ENCODE measurements around the gene HPN.
"Not testable (repeated sequence)": the region's sequence is repeated elsewhere in the genome, so short reads cannot be mapped to it uniquely, and the experiment has no call there.

HPN gene

DNA sequence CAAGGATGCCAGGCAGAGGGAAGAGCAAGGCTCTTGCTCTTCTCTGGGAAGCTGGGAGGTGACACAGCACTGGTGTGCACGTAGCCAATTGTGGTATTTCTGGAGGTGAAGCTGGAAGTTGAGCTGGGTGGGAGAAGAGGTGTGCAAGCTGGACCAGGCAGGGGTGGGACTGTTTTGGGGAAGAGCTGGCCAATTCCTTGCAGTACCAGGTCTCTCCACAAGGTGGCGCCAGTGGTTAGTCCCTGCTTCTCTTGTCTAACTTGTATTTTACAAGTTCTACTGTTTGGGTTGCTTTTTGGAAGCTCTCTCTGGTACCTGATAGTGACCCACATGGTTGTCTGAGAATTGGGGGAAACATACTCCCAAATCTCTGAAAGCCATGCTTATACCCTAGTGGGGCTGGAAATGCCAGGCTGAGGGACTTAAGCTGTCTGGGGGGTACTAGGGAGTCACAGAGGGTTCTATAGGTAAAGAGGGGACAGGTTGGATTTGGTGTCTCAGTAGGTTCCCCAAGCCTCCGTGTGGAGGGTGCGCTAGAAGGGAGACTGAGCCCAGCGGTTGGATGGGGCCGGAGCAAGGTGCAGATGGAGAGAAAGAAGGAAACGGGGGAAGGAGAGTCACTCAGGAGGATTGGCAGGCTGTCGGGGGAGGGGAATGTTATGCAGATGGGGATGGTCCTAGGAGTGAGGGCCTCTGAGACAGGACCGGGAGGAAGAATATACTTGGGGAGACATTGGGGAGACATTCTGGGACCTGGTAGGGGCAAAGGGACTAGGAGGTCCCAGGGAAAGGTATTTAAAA lies 3.0 kb downstream of the HPN start:
- peak; percentile 14 for DNase-seq

- DNase-seq, result peak; percentile 24
Measured at GRCh38 chr19:35045667-35046300, 4.3 kb downstream of the HPN start.

DNA sequence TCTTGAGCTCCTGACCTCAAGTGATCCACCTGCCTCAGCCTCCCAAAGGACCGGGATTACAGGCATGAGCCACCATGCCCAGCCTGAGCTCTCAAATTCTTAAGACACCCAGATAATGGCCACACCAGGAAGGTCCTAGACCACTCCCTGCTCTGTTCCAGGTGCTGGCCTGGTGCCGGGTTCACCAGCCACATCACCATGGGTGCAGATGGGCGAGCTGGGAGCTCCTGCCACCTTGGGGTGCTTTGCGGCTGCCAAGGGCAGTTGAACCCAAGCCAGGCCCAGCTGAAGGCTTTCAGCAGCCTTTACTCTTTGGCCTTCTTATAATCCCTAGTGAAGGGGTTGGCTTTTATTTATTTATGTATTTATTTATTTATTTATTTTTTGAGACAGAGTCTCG lies 4.9 kb downstream of the HPN start:
- DNase-seq, result no peak

DNA sequence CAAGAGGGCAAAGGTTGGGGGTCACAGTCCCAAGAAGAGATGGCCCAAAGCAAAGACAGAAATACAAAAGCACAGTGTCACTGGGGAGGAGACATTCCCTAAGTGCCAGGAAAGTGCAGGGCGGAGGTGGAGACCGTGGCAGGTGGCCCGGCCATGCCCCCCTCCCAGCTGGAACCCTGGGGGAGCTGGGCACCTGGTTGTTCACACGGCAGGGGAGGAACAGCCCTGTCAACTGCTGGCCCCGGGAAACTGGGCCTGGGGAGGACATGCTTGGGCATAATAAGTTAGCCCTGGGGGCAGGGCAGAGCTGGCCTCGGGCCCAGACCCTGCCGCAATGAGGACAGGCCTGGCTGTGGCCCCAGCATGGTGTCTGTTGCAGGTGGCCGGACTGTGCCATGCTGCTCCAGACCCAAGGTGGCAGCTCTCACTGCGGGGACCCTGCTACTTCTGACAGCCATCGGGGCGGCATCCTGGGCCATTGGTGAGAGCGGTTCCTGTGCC lies 7.4 kb downstream of the HPN start:
- peak; percentile 25 for DNase-seq

GRCh38 chr19:35049456-35049855 lies 7.9 kb downstream of the HPN start:
- DNase-seq, result no peak

DNA sequence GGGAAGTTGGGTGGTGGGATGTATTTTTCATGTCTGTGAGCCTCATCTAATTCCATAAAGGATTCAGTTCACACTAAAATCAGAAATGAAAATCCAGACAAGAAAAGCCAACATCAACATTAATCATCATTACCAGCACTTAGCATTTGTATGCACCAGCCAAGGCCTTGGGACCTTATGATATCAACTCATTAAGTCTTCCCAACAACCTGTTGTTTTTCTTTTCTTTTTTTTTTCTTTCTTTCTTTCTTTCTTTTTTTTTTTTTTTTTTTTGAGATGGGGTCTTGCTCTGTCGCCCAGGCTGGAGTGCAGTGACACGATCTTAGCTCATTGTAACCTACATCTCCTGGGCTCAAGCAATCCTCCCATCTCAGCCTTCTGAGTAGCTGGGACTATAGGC lies 9.1 kb downstream of the HPN start:
- not testable (repeated sequence) for DNase-seq

DNA sequence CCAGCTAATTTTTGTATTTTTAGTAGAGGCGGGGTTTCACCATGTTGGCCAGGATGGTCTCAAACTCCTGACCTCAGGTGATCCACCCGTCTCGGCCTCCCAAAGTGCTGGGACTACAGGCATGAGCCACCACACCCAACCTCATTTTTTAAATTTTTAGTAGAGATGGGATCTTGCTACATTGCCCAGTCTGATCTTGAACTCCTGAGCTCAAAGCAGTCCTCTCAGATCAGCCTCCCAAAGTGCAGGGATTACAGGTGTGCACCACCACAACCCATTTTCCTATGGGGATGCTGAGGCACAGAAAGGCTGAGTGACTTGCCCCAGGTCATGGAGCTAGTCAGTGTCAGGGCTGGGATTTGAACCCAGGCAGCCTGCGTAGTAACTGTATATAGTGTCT lies 9.7 kb downstream of the HPN start:
- not testable (repeated sequence) for DNase-seq

- no peak for DNase-seq
Measured at GRCh38 chr19:35051796-35052195, 10.3 kb downstream of the HPN start.

DNA sequence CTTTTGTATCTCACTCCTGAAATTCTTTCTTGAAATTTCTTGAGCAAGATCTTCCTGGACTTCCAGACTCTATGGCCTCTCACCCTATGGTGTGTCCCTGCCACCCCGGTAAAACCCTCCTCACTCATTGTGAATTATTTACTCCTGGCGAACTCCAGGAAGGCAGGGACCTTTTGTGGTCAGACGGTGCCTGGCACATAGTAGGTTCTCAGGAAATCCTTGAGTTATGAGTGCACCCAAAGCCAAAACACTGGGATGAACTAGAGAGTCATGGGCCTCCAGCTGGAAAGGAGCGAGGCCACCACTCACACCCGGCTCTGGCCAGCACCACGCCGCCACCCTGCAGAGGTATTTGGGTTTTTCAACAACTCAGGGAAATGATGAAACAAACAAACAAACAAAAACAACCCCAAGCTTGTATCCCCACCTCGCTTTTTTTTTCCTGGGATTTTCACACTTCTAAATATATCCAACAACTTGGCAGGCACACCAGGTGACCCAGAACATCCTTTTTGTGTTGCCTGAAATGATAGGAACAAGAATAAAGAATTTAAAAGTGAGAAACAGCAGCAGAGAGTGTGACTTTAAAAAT lies 11.2 kb downstream of the HPN start:
- DNase-seq, result no peak

- DNase-seq, result no peak
Measured at GRCh38 chr19:35053667-35054293, 12.3 kb downstream of the HPN start.

GRCh38 chr19:35054626-35055025 lies 13.1 kb downstream of the HPN start:
- no peak for DNase-seq

DNA sequence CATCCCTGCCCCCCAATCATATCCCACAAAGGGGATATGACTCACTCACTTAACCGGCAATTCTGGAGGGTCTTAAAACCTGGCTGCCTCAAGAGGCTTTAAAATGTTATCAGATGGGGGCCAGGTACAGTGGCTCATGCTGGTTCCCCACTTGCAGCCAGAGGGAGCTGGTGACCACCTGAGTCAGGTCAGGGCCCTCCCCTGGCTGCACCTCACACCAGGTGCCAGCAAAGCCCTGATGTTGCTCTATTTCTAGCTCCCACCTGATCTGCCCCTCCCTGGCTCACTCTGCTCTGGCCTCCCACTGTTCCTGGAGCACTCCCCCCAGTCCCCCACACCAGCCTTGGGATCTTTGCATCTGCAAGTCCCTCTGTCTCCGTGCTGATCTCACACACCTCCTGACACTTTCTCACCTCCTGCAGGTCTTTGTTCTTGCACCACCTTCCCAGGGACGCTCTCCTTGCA lies 14.2 kb downstream of the HPN start:
- peak; percentile 28 for DNase-seq

- peak; percentile 62 for DNase-seq
Measured at GRCh38 chr19:35056513-35057063, 15.1 kb downstream of the HPN start.

GRCh38 chr19:35058370-35058769 lies 16.8 kb downstream of the HPN start:
- DNase-seq, result no peak

- no peak for DNase-seq
Measured at GRCh38 chr19:35059006-35059798, 17.7 kb downstream of the HPN start.

- DNase-seq, result no peak
Measured at GRCh38 chr19:35059799-35060091, 18.2 kb downstream of the HPN start.

- no peak for DNase-seq
Measured at GRCh38 chr19:35060160-35060855, 18.8 kb downstream of the HPN start.

GRCh38 chr19:35061583-35062373 lies 20.3 kb downstream of the HPN start:
- DNase-seq, result no peak

- no peak for DNase-seq
Measured at GRCh38 chr19:35062942-35063341, 21.4 kb downstream of the HPN start.

DNA sequence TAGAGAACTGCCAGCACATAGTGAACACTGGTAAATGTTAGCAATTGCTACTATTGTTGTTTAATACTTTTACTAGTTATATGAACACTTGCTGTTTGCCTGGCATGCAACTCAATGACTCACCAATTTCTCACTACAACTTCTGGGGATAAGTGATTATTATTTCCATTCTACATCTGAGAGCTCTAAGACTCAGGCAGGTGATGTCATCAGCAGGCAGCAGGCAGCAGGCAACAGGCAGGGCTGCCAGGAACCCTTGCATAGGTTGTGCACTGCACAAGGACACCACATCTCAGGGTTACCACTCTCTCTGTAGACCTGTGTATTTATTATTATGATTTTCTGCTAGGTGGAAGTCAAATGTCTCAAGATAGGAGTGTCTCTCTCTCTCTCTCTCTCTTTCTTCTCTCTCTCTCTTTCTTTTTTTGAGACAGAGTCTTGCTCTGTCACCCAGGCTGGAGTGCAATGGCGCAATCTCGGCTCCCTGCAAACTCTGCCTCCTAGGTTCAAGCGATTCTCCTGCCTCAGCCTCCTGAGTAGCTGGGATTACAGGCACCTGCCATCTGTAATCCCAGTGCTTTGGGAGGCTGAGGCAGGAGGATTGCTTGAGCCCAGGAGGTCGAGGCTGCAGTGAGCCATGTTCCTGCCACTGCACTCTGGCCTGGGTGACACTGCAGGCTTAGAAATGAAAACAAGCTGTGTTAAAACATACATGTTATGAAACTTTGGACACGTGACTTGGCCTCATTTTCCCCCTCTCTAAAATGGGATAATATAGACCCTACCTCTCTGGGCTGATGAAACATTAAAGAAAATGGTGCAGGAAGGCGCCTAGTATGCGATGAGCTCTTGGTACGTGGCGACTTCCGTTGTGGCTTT lies 22.7 kb downstream of the HPN start:
- peak; percentile 17 for DNase-seq

Data from DMS 273 treated with DMSO at 0.1 percent for 48 hours (cell line).